Activated T-cell treated with anti-CD3 and anti-CD28 coated beads, Interleukin-2, amount 50 U/mL, for 4 hours (primary cell): Measurements from ENCODE around the gene CHST11. TPM values are rescaled to one million over a fixed set of nuclear protein-coding genes. Genes with fewer than 3 reads are reported as not detected.
"Not testable (repeated sequence)": the region's sequence is repeated elsewhere in the genome, so short reads cannot be mapped to it uniquely, and the experiment has no call there.

Source experiments
- ATAC-seq, 2 donors: fragments of 200-7000 bp; cut with Tn5 transposase; one replicate each; pipeline ENCODE4 v1.10.0; 2021
- DNase-seq: peaks from one replicate; pipeline ENCODE4 v3.0.0-alpha.2; 2020
- H3K27me3 Mint-ChIP-seq: one replicate; pipeline ENCODE4 v1.8.0; 2021; ENCODE audit warnings: low read depth, mixed read lengths
- H3K36me3 Mint-ChIP-seq: one replicate; pipeline ENCODE4 v1.8.0; 2022; ENCODE audit warnings: mixed read lengths; ENCODE audit not compliant: insufficient read depth
- H3K4me1 Mint-ChIP-seq: one replicate; pipeline ENCODE4 v1.8.0; 2021; ENCODE audit warnings: low read depth, mixed read lengths
- H3K4me3 Mint-ChIP-seq: one replicate; pipeline ENCODE4 v1.8.0; 2021; ENCODE audit warnings: mild to moderate bottlenecking, moderate library complexity, mixed read lengths
- H3K9me3 Mint-ChIP-seq: one replicate; pipeline ENCODE4 v1.8.0; 2021; ENCODE audit warnings: mixed read lengths
- total RNA-seq, 3 donors: library from RNA; stranded (reverse); gene quantifications; one replicate each; pipeline ENCODE4 v1.2.1, GENCODE V29; 2021

Gene CHST11
- total RNA-seq, 3 donors from 2014 or later = 40.5 to 70.7 (median 61.7) TPM

- no peak overlapping the region for H3K4me3 Mint-ChIP-seq
- H3K36me3 Mint-ChIP-seq = peaks cover 2% of the 10 kb centered on the region
- no peak for DNase-seq
- no peak for ATAC-seq
- H3K27me3 Mint-ChIP-seq = no peaks in the 10 kb centered on the region
- H3K4me1 Mint-ChIP-seq = peaks cover 89% of the 10 kb centered on the region
- H3K9me3 Mint-ChIP-seq = no peaks in the 10 kb centered on the region
Measured at GRCh38 chr12:104520242-104520900, 63.6 kb downstream of the CHST11 start.

- ATAC-seq = no peak
- peaks cover 2% of the 10 kb centered on the region for H3K36me3 Mint-ChIP-seq
- no peaks in the 10 kb centered on the region for H3K9me3 Mint-ChIP-seq
- H3K27me3 Mint-ChIP-seq = no peaks in the 10 kb centered on the region
- no peak for DNase-seq
- no peak overlapping the region for H3K4me3 Mint-ChIP-seq
- H3K4me1 Mint-ChIP-seq = peaks cover 92% of the 10 kb centered on the region
Measured at GRCh38 chr12:104521731-104522130, 65.0 kb downstream of the CHST11 start.

- Mint-ChIP-seq H3K36me3 (peaks cover 2% of the 10 kb centered on the region), H3K4me3 (no peak overlapping the region)
Measured at GRCh38 chr12:104522985-104523722, 66.4 kb downstream of the CHST11 start.

GRCh38 chr12:104524034-104524832, 67.5 kb downstream of the CHST11 start:
- ATAC-seq (no peak), DNase-seq (no peak)
- H3K27me3 Mint-ChIP-seq = no peaks in the 10 kb centered on the region
- peaks cover 83% of the 10 kb centered on the region for H3K4me1 Mint-ChIP-seq
- peaks cover 2% of the 10 kb centered on the region for H3K36me3 Mint-ChIP-seq
- no peak overlapping the region for H3K4me3 Mint-ChIP-seq
- peaks cover 6% of the 10 kb centered on the region for H3K9me3 Mint-ChIP-seq

More at GRCh38 chr12:104522985-104523722, 66.4 kb downstream of the CHST11 start:
- Mint-ChIP-seq H3K9me3 (peaks cover 6% of the 10 kb centered on the region), H3K4me1 (peaks cover 90% of the 10 kb centered on the region), H3K27me3 (no peaks in the 10 kb centered on the region)
- DNase-seq = no peak
- ATAC-seq = no peak

- Mint-ChIP-seq H3K4me1 (peaks cover 70% of the 10 kb centered on the region), H3K4me3 (no peak overlapping the region)
Measured at GRCh38 chr12:104526320-104526719, 69.6 kb downstream of the CHST11 start.

GRCh38 chr12:104526751-104527150, 70.0 kb downstream of the CHST11 start:
- peaks cover 69% of the 10 kb centered on the region for H3K4me1 Mint-ChIP-seq
- no peak overlapping the region for H3K4me3 Mint-ChIP-seq
- no peaks in the 10 kb centered on the region for H3K27me3 Mint-ChIP-seq
- H3K9me3 Mint-ChIP-seq = peaks cover 6% of the 10 kb centered on the region
- H3K36me3 Mint-ChIP-seq = peaks cover 4% of the 10 kb centered on the region
- DNase-seq (no peak), ATAC-seq (no peak)

More at GRCh38 chr12:104526320-104526719, 69.6 kb downstream of the CHST11 start:
- Mint-ChIP-seq H3K27me3 (no peaks in the 10 kb centered on the region), H3K9me3 (peaks cover 6% of the 10 kb centered on the region), H3K36me3 (peaks cover under 1% of the 10 kb centered on the region)
- no peak for DNase-seq
- ATAC-seq = no peak

- not testable (repeated sequence) for H3K9me3 Mint-ChIP-seq, ATAC-seq, DNase-seq, H3K36me3 Mint-ChIP-seq, H3K27me3 Mint-ChIP-seq, H3K4me3 Mint-ChIP-seq
- peaks cover 71% of the 10 kb centered on the region for H3K4me1 Mint-ChIP-seq
Measured at GRCh38 chr12:104527653-104528052, 70.9 kb downstream of the CHST11 start.

- Mint-ChIP-seq H3K4me3 (no peak overlapping the region), H3K9me3 (peaks cover 6% of the 10 kb centered on the region), H3K27me3 (no peaks in the 10 kb centered on the region), H3K36me3 (peaks cover 8% of the 10 kb centered on the region), H3K4me1 (peaks cover 70% of the 10 kb centered on the region)
- DNase-seq (no peak), ATAC-seq (no peak)
Measured at GRCh38 chr12:104529130-104529874, 72.6 kb downstream of the CHST11 start.

GRCh38 chr12:104532636-104533035, 75.9 kb downstream of the CHST11 start:
- DNase-seq (no peak), ATAC-seq (no peak)
- H3K9me3 Mint-ChIP-seq = peaks cover 2% of the 10 kb centered on the region
- H3K27me3 Mint-ChIP-seq = no peaks in the 10 kb centered on the region
- peaks cover 66% of the 10 kb centered on the region for H3K4me1 Mint-ChIP-seq
- peaks cover 11% of the 10 kb centered on the region for H3K36me3 Mint-ChIP-seq
- no peak overlapping the region for H3K4me3 Mint-ChIP-seq

- Mint-ChIP-seq H3K9me3 (no peaks in the 10 kb centered on the region), H3K4me1 (peaks cover 67% of the 10 kb centered on the region), H3K27me3 (no peaks in the 10 kb centered on the region), H3K4me3 (no peak overlapping the region), H3K36me3 (peaks cover 12% of the 10 kb centered on the region)
- no peak for DNase-seq
- no peak for ATAC-seq
Measured at GRCh38 chr12:104533134-104533533, 76.4 kb downstream of the CHST11 start.

GRCh38 chr12:104534162-104534856, 77.6 kb downstream of the CHST11 start:
- no peak for ATAC-seq
- Mint-ChIP-seq H3K9me3 (no peaks in the 10 kb centered on the region), H3K4me1 (peaks cover 75% of the 10 kb centered on the region), H3K36me3 (peaks cover 21% of the 10 kb centered on the region), H3K27me3 (no peaks in the 10 kb centered on the region), H3K4me3 (no peak overlapping the region)
- DNase-seq = no peak

GRCh38 chr12:104534857-104535248, 78.1 kb downstream of the CHST11 start:
- peaks cover 22% of the 10 kb centered on the region for H3K36me3 Mint-ChIP-seq
- peaks cover 74% of the 10 kb centered on the region for H3K4me1 Mint-ChIP-seq
- H3K9me3 Mint-ChIP-seq = no peaks in the 10 kb centered on the region
- ATAC-seq (no peak), DNase-seq (no peak)
- no peak overlapping the region for H3K4me3 Mint-ChIP-seq
- no peaks in the 10 kb centered on the region for H3K27me3 Mint-ChIP-seq

- DNase-seq (no peak), ATAC-seq (no peak)
- Mint-ChIP-seq H3K9me3 (no peaks in the 10 kb centered on the region), H3K36me3 (peaks cover 22% of the 10 kb centered on the region), H3K4me3 (no peak overlapping the region), H3K27me3 (no peaks in the 10 kb centered on the region), H3K4me1 (peaks cover 76% of the 10 kb centered on the region)
Measured at GRCh38 chr12:104535369-104535768, 78.6 kb downstream of the CHST11 start.
